ENCODE measurements around the gene PRKCH.
"Not testable (repeated sequence)": the region's sequence is repeated elsewhere in the genome, so short reads cannot be mapped to it uniquely, and the experiment has no call there.

The PRKCH gene

GRCh38 chr14:61394542-61394941 is 73.2 kb downstream of the PRKCH start:
- no peak for DNase-seq (ENCODE audit: low spot score)

- no peak for DNase-seq (ENCODE audit: low spot score)
Observed at GRCh38 chr14:61395115-61395725, 73.8 kb downstream of the PRKCH start.

GRCh38 chr14:61396279-61396678 is 74.9 kb downstream of the PRKCH start:
- DNase-seq (ENCODE audit: low spot score): no peak

GRCh38 chr14:61396694-61397093 is 75.3 kb downstream of the PRKCH start:
- DNase-seq (ENCODE audit: low spot score): no peak

GRCh38 chr14:61397615-61398014 is 76.2 kb downstream of the PRKCH start:
- DNase-seq (ENCODE audit: low spot score): no peak

- DNase-seq (ENCODE audit: low spot score): no peak
Observed at GRCh38 chr14:61398221-61398620, 76.8 kb downstream of the PRKCH start.

- DNase-seq (ENCODE audit: low spot score): no peak
Observed at GRCh38 chr14:61399365-61399764, 78.0 kb downstream of the PRKCH start.

- DNase-seq (ENCODE audit: low spot score): no peak
Observed at GRCh38 chr14:61401461-61401860, 80.1 kb downstream of the PRKCH start.

- DNase-seq (ENCODE audit: low spot score): peak; percentile 73
Observed at GRCh38 chr14:61403411-61403810, 82.0 kb downstream of the PRKCH start.

GRCh38 chr14:61404637-61405036 is 83.3 kb downstream of the PRKCH start:
- DNase-seq (ENCODE audit: low spot score): no peak

GRCh38 chr14:61406198-61406597 is 84.8 kb downstream of the PRKCH start:
- DNase-seq (ENCODE audit: low spot score): no peak

- DNase-seq (ENCODE audit: low spot score): peak; percentile 76
Observed at GRCh38 chr14:61406675-61407074, 85.3 kb downstream of the PRKCH start.

- no peak for DNase-seq (ENCODE audit: low spot score)
Observed at GRCh38 chr14:61408498-61408897, 87.1 kb downstream of the PRKCH start.

- no peak for DNase-seq (ENCODE audit: low spot score)
Observed at GRCh38 chr14:61409782-61410181, 88.4 kb downstream of the PRKCH start.

- DNase-seq (ENCODE audit: low spot score): not testable (repeated sequence)
Observed at GRCh38 chr14:61415934-61416333, 94.6 kb downstream of the PRKCH start.

- no peak for DNase-seq (ENCODE audit: low spot score)
Observed at GRCh38 chr14:61416591-61416990, 95.2 kb downstream of the PRKCH start.

GRCh38 chr14:61417141-61417540 is 95.8 kb downstream of the PRKCH start:
- DNase-seq (ENCODE audit: low spot score): peak; percentile 30

GRCh38 chr14:61417883-61418455 is 96.6 kb downstream of the PRKCH start:
- no peak for DNase-seq (ENCODE audit: low spot score)

GRCh38 chr14:61418746-61419145 is 97.4 kb downstream of the PRKCH start:
- DNase-seq (ENCODE audit: low spot score): no peak

GRCh38 chr14:61419201-61419600 is 97.8 kb downstream of the PRKCH start:
- no peak for DNase-seq (ENCODE audit: low spot score)

GRCh38 chr14:61420326-61420725 is 98.9 kb downstream of the PRKCH start:
- peak; percentile 56 for DNase-seq (ENCODE audit: low spot score)

GRCh38 chr14:61421212-61421923 is 100.0 kb downstream of the PRKCH start:
- no peak for DNase-seq (ENCODE audit: low spot score)

- DNase-seq (ENCODE audit: low spot score): no peak
Observed at GRCh38 chr14:61426048-61426447, 104.7 kb downstream of the PRKCH start.

GRCh38 chr14:61428261-61428660 is 106.9 kb downstream of the PRKCH start:
- DNase-seq (ENCODE audit: low spot score): no peak

Data from CD4-positive, alpha-beta T cell treated with Interleukin-2 at 100 ng/mL for 4 hours (primary cell).